Left hindlimb (tissue), 1 donor: Measurements from ENCODE around the gene SHOC1.
"Not testable (repeated sequence)": the region's sequence is repeated elsewhere in the genome, so short reads cannot be mapped to it uniquely, and the experiment has no call there.

Experiments
- DNase-seq: peaks from one replicate; pipeline ENCODE4 v3.0.0-alpha.2; 2018

The SHOC1 gene

GRCh38 chr9:111794835-111795556 is at the start of gene SHOC1:
Gene SHOC1 (minus strand): TSS chr9:111794937. CDS start chr9:111791418, 3,519 bp downstream.
- DNase-seq, result no peak

GRCh38 chr9:111843971-111844370 is 49.2 kb upstream of the SHOC1 start:
- DNase-seq, result no peak

GRCh38 chr9:111842313-111842712 is 47.6 kb upstream of the SHOC1 start:
- DNase-seq, result no peak

- no peak for DNase-seq
Measured at GRCh38 chr9:111840442-111840841, 45.7 kb upstream of the SHOC1 start.

GRCh38 chr9:111839987-111840386 is 45.2 kb upstream of the SHOC1 start:
- DNase-seq, result no peak

GRCh38 chr9:111839387-111839786 is 44.6 kb upstream of the SHOC1 start:
- no peak for DNase-seq

GRCh38 chr9:111838439-111838838 is 43.7 kb upstream of the SHOC1 start:
- DNase-seq, result no peak

GRCh38 chr9:111836311-111836710 is 41.6 kb upstream of the SHOC1 start:
- no peak for DNase-seq

- no peak for DNase-seq
Measured at GRCh38 chr9:111833941-111834340, 39.2 kb upstream of the SHOC1 start.

- DNase-seq, result no peak
Measured at GRCh38 chr9:111832449-111832848, 37.7 kb upstream of the SHOC1 start.

GRCh38 chr9:111831371-111832108 is 36.8 kb upstream of the SHOC1 start:
- DNase-seq, result no peak

GRCh38 chr9:111828193-111828592 is 33.5 kb upstream of the SHOC1 start:
- DNase-seq, result no peak

- no peak for DNase-seq
Measured at GRCh38 chr9:111825468-111826145, 30.9 kb upstream of the SHOC1 start.

GRCh38 chr9:111821006-111821528 is 26.3 kb upstream of the SHOC1 start:
- DNase-seq, result no peak

GRCh38 chr9:111819360-111819759 is 24.6 kb upstream of the SHOC1 start:
- DNase-seq, result no peak

- no peak for DNase-seq
Measured at GRCh38 chr9:111815285-111816070, 20.7 kb upstream of the SHOC1 start.

GRCh38 chr9:111812337-111812736 is 17.6 kb upstream of the SHOC1 start:
- no peak for DNase-seq

GRCh38 chr9:111810908-111811307 is 16.2 kb upstream of the SHOC1 start:
- no peak for DNase-seq

GRCh38 chr9:111810415-111810814 is 15.7 kb upstream of the SHOC1 start:
- DNase-seq, result not testable (repeated sequence)

GRCh38 chr9:111807197-111807596 is 12.5 kb upstream of the SHOC1 start:
- no peak for DNase-seq

- DNase-seq, result no peak
Measured at GRCh38 chr9:111806259-111806658, 11.5 kb upstream of the SHOC1 start.

- DNase-seq, result no peak
Measured at GRCh38 chr9:111805830-111806241, 11.1 kb upstream of the SHOC1 start.

GRCh38 chr9:111805262-111805661 is 10.5 kb upstream of the SHOC1 start:
- no peak for DNase-seq
